PFSK-1 (cell line): ENCODE measurements around the gene MZB1.

ENCODE experiments used
- FOXP2 ChIP-seq: optimal IDR thresholded peaks from 2 replicates; pipeline ENCODE3; 2011; ENCODE audit warnings: borderline replicate concordance, control low read depth, inconsistent platforms; ENCODE audit not compliant: insufficient read depth; ENCODE audit errors: extremely low read length, extremely low read depth
- POLR2AphosphoS5 ChIP-seq: IDR thresholded peaks from 2 replicates; pipeline ENCODE4 v1.6.1; 2012; ENCODE audit warnings: low read depth, mild to moderate bottlenecking, control low read depth, low read length, moderate library complexity
- SIN3A ChIP-seq: IDR thresholded peaks from 2 replicates; pipeline ENCODE4 v1.6.1; 2012; ENCODE audit warnings: mild to moderate bottlenecking, low read length, moderate library complexity, borderline replicate concordance; ENCODE audit not compliant: insufficient read depth
- TAF1 ChIP-seq: IDR thresholded peaks from 2 replicates; pipeline ENCODE4 v1.6.1; 2012; ENCODE audit warnings: low read length, control low read depth, borderline replicate concordance; ENCODE audit not compliant: insufficient read depth
- TF ChIP-seq, protein P1 (sequence below), 2 experiments: IDR thresholded peaks; 2 replicates each; pipeline versions ENCODE4 v1.6.1 to v1.8.0; 2011 to 2012; ENCODE audit warnings: low read depth in 2 of 2, low read length in 2 of 2, control low read depth in 1 of 2, inconsistent platforms in 1 of 2, mild to moderate bottlenecking in 1 of 2, moderate library complexity in 1 of 2; ENCODE audit not compliant: insufficient read depth in 1 of 2

MZB1 gene

DNA sequence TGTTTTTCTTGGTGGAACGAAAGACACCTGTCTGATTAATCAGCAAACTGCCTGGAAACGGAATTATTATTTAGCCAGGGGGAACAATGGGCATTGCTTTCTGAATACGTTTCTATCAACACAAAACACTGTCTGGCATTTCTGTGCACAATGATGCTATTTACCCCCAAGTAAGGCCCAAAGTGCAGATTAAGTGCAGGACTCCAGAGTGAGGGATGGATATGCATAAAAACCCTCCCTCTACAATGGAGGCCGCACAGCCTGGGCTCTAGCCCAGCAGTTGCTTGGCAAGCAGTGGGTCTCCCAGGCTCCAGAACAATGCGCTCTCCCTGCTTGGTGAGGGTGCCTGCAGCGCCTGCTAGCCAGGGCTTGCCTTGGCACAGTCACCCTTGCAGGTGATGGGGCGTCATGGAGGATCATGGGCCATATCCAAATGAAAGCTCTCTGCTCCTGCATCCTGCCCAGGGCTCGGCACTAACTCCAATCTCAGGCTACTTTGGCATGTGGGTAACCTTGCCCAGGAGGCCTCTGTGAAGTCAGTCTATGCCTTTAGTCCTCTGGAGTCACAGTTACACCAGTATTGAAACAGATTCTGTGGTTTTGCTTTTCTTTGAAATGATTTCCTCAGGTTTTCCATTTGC is 25.6 kb upstream of the MZB1 start:
- TF ChIP-seq POLR2AphosphoS5 (no peak), TAF1 (no peak), SIN3A (no peak), FOXP2 (no peak)
- TF ChIP-seq, protein P1, sequence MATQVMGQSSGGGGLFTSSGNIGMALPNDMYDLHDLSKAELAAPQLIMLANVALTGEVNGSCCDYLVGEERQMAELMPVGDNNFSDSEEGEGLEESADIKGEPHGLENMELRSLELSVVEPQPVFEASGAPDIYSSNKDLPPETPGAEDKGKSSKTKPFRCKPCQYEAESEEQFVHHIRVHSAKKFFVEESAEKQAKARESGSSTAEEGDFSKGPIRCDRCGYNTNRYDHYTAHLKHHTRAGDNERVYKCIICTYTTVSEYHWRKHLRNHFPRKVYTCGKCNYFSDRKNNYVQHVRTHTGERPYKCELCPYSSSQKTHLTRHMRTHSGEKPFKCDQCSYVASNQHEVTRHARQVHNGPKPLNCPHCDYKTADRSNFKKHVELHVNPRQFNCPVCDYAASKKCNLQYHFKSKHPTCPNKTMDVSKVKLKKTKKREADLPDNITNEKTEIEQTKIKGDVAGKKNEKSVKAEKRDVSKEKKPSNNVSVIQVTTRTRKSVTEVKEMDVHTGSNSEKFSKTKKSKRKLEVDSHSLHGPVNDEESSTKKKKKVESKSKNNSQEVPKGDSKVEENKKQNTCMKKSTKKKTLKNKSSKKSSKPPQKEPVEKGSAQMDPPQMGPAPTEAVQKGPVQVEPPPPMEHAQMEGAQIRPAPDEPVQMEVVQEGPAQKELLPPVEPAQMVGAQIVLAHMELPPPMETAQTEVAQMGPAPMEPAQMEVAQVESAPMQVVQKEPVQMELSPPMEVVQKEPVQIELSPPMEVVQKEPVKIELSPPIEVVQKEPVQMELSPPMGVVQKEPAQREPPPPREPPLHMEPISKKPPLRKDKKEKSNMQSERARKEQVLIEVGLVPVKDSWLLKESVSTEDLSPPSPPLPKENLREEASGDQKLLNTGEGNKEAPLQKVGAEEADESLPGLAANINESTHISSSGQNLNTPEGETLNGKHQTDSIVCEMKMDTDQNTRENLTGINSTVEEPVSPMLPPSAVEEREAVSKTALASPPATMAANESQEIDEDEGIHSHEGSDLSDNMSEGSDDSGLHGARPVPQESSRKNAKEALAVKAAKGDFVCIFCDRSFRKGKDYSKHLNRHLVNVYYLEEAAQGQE (IDR thresholded peaks at IDR 0.05; ENCODE audit: insufficient read depth in 1 of 2, low read depth in 2 of 2, low read length in 2 of 2) = no peak

DNA sequence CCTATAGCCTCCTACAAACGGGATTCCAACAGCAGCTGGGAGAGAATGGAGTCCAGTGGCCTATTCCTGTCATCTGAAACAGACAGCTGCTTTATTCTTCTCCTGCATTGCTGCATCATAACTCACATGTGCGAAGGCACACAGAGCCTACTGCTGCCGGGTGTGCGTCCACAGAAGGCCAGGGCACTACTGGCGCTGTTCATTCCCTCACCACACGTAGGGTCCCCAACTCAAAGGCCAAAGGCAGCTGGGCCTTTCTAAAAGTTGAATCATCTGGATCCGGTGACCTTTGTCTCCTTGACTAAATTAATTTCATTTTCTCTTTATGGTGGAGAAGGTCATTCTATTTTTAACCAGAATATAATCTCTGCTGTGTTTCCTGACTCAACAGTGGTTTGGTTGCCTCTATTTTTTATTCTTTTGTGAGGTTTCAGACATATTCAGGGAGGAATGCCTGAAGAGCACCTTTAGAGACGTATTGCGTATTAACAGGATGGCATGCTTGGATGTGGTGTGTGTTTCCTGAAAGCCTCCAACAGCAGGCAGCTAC is 24.9 kb upstream of the MZB1 start:
- TF ChIP-seq, protein P1 (IDR thresholded peaks at IDR 0.05; ENCODE audit: insufficient read depth in 1 of 2, low read depth in 2 of 2, low read length in 2 of 2) = no peak
- TF ChIP-seq FOXP2 (no peak), SIN3A (no peak)

DNA sequence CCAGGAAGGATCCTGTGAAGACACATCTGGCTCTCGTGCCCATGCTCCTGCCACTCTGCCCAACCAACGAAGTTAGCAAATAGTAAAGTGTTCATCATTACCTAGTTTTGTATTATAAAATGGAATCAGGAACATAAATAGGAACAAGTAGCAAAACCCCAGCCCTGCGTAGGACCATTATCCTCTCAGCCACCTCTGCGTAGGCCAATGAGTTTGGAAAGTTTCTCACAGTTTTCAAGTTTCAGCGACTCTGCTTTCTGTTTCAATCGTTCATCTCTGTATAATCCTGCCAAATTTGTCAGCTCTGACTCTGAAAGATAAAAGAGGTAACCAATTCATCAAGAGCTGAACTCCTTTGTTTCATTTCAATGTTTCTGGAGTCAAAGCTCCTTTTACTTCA is 24.2 kb upstream of the MZB1 start:
- TF ChIP-seq SIN3A (no peak), FOXP2 (no peak), POLR2AphosphoS5 (no peak)

DNA sequence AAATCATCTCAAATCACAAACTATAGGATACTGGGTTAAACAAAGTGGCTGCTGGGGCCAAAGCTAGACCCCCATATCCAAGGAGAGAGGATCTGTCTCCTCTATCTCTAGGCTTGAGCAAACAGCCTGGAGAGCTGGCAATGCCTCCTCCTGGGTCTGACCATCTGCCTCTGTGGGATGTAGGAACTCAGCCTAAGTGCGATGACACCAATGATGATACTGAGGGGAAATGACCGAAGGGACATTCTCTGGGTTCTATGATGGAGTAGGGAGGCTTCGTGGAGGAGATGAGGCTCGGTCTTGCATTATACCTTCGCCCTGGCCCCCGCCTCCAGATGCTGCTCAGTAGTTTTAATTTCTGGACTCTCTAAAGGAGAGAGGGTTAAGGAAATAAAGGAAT is 23.4 kb upstream of the MZB1 start:
- TF ChIP-seq POLR2AphosphoS5 = no peak
- TF ChIP-seq, protein P1 (IDR thresholded peaks at IDR 0.05; ENCODE audit: insufficient read depth in 1 of 2, low read depth in 2 of 2, low read length in 2 of 2) = no peak
- no peak for TF ChIP-seq TAF1
- no peak for TF ChIP-seq SIN3A
- no peak for TF ChIP-seq FOXP2

DNA sequence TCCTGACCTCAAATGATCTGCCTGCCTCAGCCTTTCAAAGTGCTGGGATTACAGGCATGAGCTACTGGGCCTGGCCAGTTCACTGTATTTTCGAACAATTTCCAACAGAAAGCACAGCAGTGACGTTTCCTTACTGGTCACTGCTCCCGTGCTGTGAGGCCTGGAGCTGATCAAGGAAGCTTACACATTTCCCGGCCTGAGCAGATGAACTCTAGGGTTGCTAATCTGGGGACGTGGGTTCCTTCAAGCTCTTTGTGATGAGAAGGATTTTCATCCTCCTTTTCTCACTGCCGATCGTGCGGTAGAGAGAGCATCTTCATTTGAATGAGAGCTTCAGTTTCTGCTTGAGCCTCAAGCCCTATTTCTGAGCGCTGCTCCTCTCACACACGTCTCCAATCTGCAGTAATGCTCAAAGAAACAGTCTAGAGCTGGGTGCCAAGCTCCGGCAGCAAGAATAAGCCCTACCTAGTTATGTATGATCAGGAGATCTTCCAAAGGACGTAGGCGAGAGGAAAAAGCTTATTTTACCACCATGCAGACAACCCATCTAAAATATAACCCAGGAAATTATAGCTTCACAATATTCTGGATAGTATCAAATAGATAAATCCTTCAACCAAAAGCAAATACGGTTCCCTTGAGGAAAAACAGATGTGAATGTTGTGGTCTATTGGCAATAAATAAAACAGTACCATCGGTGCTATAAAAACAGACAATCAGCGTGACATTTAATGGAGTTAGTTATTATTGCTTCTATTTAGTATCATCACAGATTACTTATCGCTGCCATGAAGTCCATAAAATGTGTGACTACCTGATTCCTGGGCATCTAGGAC is 21.5 kb upstream of the MZB1 start:
- TF ChIP-seq TAF1 (no peak), FOXP2 (no peak), POLR2AphosphoS5 (no peak), SIN3A (no peak)
- TF ChIP-seq, protein P1 (IDR thresholded peaks at IDR 0.05; ENCODE audit: insufficient read depth in 1 of 2, low read depth in 2 of 2, low read length in 2 of 2) = no peak
